Measurements from ENCODE around the gene CYP3A7.
"Not testable (repeated sequence)": the region's sequence is repeated elsewhere in the genome, so short reads cannot be mapped to it uniquely, and the experiment has no call there.

CYP3A7 gene

DNA sequence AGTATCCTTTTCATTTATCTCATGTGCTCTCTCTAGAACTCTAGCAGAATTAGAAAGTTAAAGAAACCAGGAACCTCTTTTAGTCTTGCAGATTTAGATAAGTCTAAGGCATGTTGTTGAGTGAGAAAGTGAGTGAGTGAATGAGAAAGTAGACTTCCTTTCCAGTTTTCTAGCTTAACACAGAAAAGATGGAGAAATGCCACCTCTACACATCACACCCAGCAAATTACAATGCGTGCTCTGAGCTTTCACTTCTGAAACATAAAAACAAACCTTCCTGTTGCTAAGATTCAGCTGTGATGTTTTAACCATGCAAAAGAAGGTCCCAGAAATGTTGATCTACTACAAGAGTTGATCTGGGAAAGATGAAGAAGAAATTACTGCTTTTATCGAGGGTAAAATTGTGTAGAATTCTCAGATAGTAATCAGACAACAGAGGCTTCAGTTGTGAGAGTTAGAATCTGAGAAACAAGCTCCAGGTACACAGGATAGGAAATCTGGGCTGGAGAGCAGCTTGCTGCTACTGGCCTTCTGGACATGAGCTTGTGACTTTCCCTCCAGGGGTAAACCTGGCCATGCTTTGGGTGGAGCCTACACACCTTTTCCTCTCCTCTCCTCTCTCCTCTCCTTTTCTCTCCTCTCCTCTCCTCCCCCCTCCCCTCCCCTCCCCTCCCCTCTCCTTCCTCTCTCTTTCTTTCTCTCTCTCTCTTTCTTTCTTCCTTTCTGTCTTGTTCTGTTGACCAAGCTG, 59.8 kb downstream of the CYP3A7 start:
- DNase-seq, result no peak

DNA sequence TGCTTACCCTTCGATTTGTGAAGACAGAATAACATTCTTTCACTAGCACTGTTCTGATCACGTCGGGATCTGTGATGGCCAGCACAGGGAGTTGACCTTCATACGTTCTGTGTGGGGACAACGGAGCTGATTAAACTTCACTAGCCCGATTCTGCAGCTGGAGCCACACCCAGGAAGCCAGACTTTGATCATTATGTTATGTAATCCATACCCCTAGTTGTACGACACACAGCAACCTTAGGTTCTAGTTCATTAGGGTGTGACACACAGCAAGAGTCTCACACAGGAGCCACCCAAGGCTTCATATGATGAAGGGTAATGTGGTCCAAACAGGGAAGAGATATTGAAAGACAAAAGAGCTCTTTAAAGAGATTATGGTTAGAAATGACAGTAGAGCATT, 62.4 kb downstream of the CYP3A7 start:
- DNase-seq, result no peak

DNA sequence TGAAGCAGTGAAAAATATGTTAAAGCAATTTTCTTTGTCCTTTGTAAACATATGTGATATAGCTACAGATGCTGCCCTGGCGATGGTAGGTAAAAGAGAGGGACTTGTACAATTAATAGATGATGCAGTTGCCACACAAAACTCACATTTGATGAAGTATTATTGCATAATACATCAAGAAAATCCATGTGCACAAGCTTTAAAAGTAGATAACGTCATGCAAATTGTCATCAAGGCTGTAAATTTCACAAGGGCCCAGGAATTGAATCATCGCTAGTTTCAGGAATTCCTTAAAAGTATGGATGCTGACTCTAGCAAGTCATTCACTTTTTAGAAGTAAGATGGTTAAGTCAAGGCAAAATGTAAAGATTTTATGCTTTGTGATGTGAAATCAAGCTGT, 65.2 kb downstream of the CYP3A7 start:
- no peak for DNase-seq

DNA sequence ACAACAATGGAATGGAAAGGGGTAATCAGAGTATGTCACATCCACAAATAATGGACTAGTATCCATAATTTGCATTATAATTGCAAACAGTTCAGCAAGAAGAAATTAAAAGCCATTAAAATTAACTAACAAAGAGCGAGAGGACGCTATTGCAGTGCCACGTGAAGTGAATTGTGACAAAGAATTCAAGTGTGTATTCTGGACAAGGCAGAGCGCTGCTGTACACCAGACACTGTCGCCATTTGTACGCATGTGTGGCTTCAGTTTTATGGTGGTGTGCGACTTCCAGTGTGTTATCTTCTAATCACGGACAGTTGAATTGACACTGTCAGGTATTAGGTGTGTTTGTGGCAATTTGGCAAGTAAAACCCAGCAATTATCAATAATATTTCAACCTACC, 66.5 kb downstream of the CYP3A7 start:
- no peak for DNase-seq

DNA sequence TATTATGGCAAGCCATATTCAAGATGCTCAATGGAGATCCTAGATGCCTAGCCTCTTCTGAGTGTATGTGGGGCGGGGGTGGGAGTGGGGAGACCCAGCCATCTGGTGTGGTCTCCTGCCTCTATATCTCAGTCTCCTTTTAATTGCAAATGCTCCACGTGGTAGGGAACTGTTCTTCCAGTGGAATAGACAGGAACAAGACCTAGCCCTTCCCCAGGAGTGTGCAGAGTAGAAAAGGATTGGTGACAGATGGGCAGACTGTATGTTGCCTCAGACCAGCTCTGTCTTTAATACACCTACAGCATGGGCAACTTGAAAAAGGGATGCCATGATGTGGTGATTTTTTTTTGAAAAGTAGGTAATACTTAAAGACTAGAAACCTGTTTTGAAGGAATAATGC, 67.8 kb downstream of the CYP3A7 start:
- no peak for DNase-seq

DNA sequence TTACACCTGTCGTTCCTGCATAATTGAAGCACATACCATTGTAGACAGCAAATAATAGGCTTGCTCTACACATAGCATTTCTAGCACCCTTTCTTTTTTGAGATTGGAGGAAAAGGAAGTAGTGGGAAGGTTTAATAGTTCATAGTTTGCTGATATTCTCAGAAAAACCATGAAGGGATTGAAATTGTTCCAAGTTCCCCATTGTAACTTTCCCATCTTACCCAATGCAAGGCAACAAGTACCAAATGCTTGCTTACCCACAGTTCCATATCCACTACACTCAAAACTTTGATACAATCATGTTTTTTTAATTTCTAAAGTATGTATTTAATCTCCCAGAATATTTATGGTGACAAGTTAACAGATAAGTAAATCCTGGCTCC, 69.0 kb downstream of the CYP3A7 start:
- no peak for DNase-seq

DNA sequence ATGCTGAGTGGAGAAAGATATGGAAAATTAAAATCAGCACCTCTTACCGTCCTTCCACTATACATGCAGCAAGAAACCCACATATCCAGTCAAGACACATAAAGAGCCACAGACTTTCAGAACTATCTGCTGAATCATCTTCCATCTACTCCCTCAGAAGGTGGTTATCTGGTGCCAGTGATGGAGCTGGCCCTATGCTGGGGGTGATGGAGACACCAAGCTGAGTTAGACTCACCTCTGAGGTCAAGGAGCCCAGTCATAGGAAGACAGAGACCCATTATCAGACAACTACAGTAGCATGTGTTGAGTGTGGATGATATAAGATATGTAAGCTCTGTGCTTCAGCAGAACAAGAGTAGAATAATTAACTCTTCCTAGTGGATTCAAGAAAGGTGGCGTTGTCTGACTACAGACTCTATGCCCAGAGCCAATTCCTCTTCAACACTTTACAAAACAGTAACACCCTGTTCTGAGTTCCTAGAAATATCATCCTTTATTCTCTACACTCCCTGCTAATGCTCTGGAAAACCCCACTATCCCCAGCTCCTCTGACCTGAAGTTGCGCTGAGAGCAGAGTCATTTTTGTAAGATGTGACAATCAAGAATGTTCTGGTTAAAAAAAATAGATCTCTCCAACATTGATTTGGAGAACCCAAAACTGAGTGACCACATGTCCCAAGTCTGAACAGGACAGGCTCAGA, 69.5 kb downstream of the CYP3A7 start:
- no peak for DNase-seq

DNA sequence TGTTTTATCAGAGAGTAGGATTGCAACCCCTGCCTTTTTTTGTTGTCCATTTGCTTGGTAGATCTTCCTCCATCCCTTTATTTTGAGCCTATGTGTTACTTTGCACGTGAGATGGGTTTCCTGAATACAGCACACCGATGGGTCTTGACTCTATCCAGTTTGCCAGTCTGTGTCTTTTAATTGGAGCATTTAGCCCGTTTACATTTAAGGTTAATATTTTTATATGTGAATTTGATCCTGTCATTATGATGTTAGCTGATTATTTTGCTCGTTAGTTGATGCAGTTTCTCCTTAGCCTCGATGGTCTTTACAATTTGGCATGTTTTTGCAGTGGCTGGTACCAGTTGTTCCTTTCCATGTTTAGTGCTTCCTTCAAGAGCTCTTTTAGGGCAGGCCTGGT, 77.1 kb downstream of the CYP3A7 start:
- not testable (repeated sequence) for DNase-seq
